ENCODE data around the gene DIAPH2.
"Not testable (repeated sequence)": the region's sequence is repeated elsewhere in the genome, so short reads cannot be mapped to it uniquely, and the experiment has no call there.

DIAPH2 gene

DNA sequence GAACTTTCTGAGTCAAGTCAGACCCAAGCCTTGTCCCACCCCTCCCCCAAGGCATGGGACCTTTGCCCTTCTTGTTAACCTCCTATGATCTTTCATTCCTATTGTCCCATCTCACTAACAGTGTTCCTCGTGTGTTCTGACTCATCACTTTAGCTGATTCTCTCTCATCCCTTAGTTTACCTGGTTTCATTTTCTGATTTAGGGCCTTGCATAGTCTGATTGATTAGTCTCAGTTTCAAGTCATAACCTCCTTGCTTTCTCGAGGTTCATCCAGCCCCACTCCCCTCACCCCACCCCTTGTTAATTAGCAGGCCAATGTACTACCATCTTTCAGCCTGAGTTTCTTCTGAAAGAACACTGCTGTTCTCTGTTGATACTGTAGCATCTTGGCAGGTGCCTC is 716.5 kb downstream of the DIAPH2 start:
- no peak overlapping the region for H3K4me3 ChIP-seq (ENCODE audit: low read depth, low read length)
- H3K27ac ChIP-seq: no peak overlapping the region
- TF ChIP-seq, protein P1, sequence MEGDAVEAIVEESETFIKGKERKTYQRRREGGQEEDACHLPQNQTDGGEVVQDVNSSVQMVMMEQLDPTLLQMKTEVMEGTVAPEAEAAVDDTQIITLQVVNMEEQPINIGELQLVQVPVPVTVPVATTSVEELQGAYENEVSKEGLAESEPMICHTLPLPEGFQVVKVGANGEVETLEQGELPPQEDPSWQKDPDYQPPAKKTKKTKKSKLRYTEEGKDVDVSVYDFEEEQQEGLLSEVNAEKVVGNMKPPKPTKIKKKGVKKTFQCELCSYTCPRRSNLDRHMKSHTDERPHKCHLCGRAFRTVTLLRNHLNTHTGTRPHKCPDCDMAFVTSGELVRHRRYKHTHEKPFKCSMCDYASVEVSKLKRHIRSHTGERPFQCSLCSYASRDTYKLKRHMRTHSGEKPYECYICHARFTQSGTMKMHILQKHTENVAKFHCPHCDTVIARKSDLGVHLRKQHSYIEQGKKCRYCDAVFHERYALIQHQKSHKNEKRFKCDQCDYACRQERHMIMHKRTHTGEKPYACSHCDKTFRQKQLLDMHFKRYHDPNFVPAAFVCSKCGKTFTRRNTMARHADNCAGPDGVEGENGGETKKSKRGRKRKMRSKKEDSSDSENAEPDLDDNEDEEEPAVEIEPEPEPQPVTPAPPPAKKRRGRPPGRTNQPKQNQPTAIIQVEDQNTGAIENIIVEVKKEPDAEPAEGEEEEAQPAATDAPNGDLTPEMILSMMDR (IDR thresholded peaks at IDR 0.05; ENCODE audit: low read depth, low read length, missing control alignments): no peak
- in situ Hi-C loops (cut with HindIII; ENCODE audit: low pct_ligation_motif_present, low sequenced_read_pairs): no loop called here
- H3K36me3 ChIP-seq (replicated peaks): no peaks in the 10 kb centered on the region
- no peaks in the 10 kb centered on the region for H3K27me3 ChIP-seq (replicated peaks)
- DNase-seq: no peak

DNA sequence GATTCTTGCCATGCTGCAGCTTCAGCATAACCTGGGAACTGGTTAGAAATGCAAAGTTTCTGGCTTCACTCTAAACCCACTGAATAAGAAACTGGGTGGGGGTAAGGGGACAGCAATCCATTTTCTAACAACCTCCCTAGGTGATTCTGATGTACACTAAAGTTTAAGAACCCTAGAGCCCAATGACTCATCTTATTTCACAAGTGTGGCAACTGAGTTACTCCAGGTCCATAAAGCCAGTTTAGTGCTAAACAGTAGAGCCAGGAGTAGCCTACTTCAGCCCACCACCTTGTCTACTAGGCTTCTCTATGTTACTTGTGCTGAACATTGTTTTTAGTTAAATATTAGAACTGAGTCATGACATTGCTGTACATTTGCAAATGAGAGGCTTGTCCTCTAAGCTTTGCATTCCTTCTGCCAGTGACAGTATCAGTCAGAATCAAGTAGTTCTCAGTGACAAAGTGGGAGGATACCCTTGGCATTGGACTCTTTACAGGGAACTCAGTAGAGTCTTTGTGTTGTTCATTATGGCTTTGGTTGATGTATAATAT is 717.0 kb downstream of the DIAPH2 start:
- Histone ChIP-seq H3K27ac (no peak overlapping the region), H3K27me3 (replicated peaks) (no peaks in the 10 kb centered on the region), H3K4me3 (ENCODE audit: low read depth, low read length) (no peak overlapping the region), H3K36me3 (replicated peaks) (no peaks in the 10 kb centered on the region)
- TF ChIP-seq, protein P1 (IDR thresholded peaks at IDR 0.05; ENCODE audit: low read depth, low read length, missing control alignments): no peak
- DNase-seq: no peak
- in situ Hi-C loops (cut with HindIII; ENCODE audit: low pct_ligation_motif_present, low sequenced_read_pairs): no loop called here

DNA sequence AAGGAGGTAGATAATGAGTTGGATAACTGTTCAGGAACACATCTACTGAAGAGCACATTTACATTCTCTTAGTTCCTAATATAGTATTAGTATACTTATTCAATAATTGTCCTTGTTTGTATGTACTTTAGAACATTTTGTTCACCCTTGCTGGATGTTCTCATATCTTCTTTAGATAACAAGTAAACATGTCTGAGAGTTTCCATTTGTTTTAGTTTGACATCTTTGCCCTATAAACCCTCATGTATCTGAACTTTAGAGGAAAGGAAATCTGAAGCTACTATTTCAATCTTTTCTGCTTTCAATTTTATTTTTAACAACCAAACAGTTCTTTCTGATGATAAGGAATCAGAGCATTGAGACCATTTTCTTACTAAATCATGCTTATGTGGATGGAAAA is 717.7 kb downstream of the DIAPH2 start:
- H3K27ac ChIP-seq: no peak overlapping the region
- H3K36me3 ChIP-seq (replicated peaks): no peaks in the 10 kb centered on the region
- H3K27me3 ChIP-seq (replicated peaks): no peaks in the 10 kb centered on the region
- H3K4me3 ChIP-seq (ENCODE audit: low read depth, low read length): no peak overlapping the region
- no peak for DNase-seq
- in situ Hi-C loops (cut with HindIII; ENCODE audit: low pct_ligation_motif_present, low sequenced_read_pairs): no loop called here
- TF ChIP-seq, protein P1 (IDR thresholded peaks at IDR 0.05; ENCODE audit: low read depth, low read length, missing control alignments): no peak

- Histone ChIP-seq H3K27ac (no peak overlapping the region), H3K27me3 (replicated peaks) (no peaks in the 10 kb centered on the region), H3K4me3 (ENCODE audit: low read depth, low read length) (no peak overlapping the region), H3K36me3 (replicated peaks) (no peaks in the 10 kb centered on the region)
- TF ChIP-seq, protein P1 (IDR thresholded peaks at IDR 0.05; ENCODE audit: low read depth, low read length, missing control alignments): no peak
- in situ Hi-C loops (cut with HindIII; ENCODE audit: low pct_ligation_motif_present, low sequenced_read_pairs): no loop called here
- no peak for DNase-seq
Measured at GRCh38 chrX:97402903-97403302, 718.3 kb downstream of the DIAPH2 start.

GRCh38 chrX:97405031-97405660 is 720.5 kb downstream of the DIAPH2 start:
- DNase-seq: peak; percentile 34
- Histone ChIP-seq H3K27ac (no peak overlapping the region), H3K4me3 (ENCODE audit: low read depth, low read length) (no peak overlapping the region), H3K27me3 (replicated peaks) (no peaks in the 10 kb centered on the region), H3K36me3 (replicated peaks) (no peaks in the 10 kb centered on the region)
- TF ChIP-seq, protein P1 (IDR thresholded peaks at IDR 0.05; ENCODE audit: low read depth, low read length, missing control alignments): no peak
- in situ Hi-C loops (cut with HindIII; ENCODE audit: low pct_ligation_motif_present, low sequenced_read_pairs): no loop called here

DNA sequence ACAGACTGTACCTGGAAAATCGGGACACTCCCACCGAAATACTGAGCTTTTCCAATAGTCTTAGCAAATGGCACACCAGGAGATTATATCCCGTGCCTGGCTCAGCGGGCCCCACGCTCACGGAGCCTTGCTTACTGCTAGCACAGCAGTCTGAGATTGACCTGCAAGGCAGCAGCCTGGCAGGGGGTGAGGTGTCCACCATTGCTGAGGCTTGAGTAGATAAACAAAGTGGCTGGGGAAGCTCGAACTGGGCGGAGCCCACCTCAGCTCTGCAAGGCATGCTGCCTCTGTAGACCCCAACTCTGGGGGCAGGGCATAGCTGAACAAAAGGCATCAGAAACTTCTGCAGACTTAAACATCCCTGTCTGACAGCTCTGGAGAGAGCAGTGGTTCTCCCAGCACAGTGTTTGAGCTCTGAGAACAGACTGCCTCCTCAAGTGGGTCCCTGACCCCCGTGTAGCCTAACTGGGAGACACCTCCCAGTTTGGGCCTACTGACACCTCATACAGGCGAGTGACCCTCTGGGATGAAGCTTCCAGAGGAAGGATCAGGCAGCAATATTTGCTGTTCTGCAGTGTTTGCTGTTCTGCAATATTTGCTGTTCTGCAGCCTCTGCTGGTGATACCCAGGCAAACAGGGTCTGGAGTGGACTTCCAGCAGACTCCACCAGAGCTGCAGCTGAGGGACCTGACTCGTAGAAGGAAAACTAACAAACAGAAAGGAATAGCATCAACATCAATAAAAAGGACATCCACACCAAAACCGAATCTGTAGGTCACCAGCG is 725.2 kb downstream of the DIAPH2 start:
- H3K36me3 ChIP-seq (replicated peaks); H3K4me3 ChIP-seq (ENCODE audit: low read depth, low read length); DNase-seq; in situ Hi-C loops (cut with HindIII; ENCODE audit: low pct_ligation_motif_present, low sequenced_read_pairs); H3K27ac ChIP-seq; H3K27me3 ChIP-seq (replicated peaks): not testable (repeated sequence)

Data from brain microvascular endothelial cell (primary cell).